IPS DF 4.7 (cell line): Measurements from ENCODE around the gene LCMT2.

ENCODE experiments used
- DNase-seq: peaks from one replicate; pipeline ENCODE4 v3.0.0-alpha.2; 2013; ENCODE audit warnings: low spot score; ENCODE audit errors: extremely low read depth

The LCMT2 gene

GRCh38 chr15:43329960-43330779 lies at the start of gene LCMT2:
Gene LCMT2, minus strand, starts transcription at chr15:43330573. Its CDS starts 84 bp downstream, at chr15:43330489.
- peak; percentile 91 for DNase-seq

- DNase-seq, result no peak
These were observed 48.2 kb upstream of the LCMT2 start for GRCh38 chr15:43378601-43379000.

DNA sequence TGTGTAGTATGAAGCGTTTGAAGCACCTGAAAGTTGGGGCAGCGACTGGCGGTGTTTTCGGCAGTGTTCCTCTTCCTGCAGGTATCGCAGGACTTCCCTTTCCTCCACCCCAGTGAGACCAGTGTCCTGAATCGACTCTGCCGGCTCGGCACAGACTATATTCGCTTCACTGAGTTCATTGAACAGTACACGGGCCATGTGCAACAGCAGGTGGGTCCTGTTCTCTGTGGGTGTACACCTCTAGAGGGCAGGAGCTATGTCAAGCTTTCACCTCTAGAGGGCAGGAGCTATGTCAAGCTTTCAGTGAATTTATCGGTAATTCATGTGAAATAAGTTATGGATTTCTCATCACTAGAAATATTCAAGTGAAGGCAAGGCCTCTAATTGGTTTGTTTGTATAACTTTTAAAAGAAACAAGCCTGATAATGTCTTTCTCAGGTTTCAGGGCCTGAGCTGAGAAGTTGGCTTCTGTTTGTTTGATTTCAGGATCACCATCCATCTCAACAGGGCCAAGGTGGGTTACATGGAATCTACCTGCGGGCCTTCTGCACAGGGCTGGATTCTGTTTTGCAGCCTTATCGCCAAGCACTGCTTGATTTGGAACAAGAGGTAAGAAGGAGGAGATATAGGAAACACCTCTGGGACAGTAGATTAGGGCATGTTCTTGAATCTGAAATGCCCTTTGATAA lies 45.8 kb upstream of the LCMT2 start:
- DNase-seq, result no peak

DNA sequence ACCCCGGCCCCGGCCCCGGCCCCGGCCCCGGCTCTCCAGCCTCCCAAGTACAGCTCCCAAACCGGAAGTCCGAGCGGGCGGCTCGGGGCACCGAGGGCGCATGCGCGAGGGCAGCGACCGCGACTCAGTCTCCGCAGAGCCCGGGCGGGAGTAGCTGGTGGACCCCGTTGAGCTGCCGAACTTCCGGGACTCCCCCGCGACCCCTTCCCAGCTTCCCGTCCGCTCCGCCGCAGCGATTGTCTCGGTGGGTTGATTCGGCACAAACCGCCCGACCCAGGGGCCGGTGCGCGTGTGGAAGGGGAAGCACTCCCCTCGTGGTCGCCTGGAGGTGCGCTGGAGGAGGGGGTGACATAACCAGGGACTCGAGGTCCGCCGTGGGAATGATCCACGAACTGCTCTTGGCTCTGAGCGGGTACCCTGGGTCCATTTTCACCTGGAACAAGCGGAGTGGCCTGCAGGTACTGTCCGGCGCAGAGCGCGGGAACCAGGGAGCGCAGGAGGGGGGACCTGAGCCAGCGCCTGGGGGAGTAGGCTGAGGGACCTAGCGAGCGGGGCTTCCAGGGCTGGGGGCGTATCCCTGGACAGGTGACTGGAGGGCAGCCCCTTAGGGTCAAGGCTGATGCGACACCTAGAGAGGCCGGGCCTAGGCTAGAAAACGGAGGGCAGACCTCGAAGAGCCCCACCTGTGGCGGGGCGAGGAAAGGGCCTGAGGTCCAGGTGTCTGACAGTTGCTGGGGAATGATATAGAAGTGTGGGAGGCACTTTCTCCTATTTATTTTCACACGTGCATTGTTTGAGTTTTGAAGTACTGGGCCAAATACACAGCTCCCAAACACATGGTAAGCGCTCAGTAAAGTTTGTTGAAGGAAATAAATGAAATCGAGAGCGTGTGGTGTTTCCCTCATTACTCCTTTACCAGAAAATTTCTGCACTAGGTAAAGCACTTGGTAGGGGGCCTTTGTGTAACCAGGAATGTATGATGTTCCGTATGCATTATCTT lies 40.9 kb upstream of the LCMT2 start, which contains the start of the genes TUBGCP4 and ZSCAN29:
Gene TUBGCP4 (plus strand): TSS at position 127 of the 1,000 bp plus-strand sequence. CDS start 254 bp downstream, at position 381.
Gene ZSCAN29 (minus strand): TSS at position 69 of the 1,000 bp plus-strand sequence. CDS start 1,130 bp downstream, outside the sequence.
- DNase-seq, result peak; percentile 69

DNA sequence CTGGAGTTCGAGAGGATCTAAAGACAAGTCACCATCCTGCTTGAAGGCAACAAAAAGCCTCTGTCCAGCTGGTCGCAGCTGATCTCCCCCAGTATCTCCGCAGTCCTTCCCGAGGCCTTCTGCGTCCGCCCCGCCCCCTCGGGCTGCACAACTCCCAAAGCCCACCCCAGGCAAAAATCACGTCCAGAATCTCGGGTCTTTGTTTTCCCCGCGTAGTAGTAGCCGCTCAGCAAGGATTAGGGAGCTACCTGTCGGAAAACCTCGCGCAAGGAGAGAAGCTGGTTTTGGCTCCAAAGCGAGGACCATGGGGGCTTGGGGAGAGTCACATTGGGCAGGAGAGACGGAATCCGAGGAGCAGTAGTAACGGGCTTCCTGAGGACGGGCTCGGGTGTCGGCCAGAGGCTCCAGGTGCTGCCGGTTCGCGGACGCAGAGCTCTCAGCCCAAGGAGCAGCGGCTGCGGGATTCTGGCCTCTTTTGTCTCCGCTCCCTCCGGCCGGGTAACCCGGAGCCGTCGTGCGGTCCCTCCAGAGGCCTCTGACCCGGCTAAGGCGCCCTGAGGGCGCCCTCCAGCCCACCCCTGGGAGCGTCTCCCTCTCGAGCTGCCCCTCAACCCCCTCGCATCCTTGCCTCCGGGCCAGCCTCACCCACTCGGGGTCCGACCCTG lies 40.1 kb upstream of the LCMT2 start:
- DNase-seq, result no peak

GRCh38 chr15:43361313-43361903 lies 31.0 kb upstream of the LCMT2 start:
- DNase-seq, result no peak

DNA sequence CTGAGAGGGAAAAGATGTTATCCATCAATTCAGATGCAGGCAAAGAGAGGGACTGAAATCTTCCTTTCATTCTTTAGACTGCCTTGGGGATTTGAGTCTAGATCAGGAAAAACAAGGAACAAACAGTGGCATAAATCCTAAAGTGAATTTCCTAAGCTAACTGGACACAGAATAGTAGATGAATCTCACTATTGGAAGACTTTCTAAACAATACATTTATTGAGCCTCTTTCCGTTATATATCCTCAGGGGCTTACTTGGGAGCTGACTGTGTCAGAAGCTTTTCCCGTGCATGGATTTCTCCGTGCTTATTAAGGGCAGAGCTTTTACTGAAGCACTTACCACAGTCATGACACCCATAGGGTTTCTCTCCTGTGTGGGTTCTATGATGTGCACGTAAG lies 30.4 kb upstream of the LCMT2 start:
- DNase-seq, result no peak

DNA sequence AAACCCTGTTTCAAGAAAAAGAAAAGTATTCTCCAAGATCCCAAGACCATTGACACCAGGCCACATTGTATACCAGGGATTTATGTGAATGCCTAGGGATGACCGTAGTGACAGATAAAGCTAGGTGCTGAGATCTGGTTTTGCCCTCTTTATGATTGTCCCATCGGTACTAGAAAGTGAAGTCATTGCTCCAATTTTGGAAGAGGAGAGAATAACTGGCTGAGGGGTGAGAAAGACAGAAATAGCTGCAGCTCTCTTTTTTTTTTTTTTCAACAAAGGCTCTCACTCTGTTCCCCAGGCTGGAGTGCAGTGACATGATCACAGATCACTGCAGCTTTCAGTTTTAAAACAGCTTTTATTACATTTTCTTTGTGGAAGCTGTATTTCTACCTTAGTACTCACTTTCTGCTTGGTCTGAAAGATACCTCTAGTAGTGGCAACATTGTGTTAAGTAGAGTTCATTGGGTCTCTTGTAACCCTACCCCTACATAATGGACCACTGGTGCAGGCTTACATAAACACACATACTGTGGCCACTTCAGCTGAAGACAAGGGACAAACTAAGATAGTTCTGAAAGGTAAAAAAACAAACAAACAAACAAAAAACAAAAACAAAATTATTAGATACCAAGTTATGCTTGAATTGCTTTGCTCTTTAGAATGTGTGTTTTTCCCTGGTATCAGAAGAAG lies 22.5 kb upstream of the LCMT2 start:
- no peak for DNase-seq

DNA sequence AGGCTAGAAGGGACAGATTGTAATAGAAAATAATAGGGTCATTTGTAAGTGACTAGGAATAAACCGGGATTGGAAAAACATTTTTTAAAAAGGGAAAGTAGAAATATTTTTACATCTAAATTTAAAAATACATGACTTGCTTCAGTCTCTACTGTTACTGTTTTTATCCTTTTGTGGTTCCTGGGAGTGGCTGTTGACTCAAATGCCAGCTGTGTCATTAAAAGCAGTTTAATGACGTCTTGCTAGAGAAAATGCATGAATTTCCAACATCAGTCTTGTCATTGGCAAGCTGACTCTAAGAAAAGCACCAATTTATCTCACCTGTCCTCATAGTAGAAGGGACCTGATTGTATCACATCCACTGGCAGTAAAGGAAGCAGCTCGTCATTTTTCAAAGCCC lies 16.7 kb upstream of the LCMT2 start:
- DNase-seq, result no peak

GRCh38 chr15:43346305-43346704 lies 15.9 kb upstream of the LCMT2 start:
- no peak for DNase-seq

- DNase-seq, result no peak
These were observed 361 bp upstream of the LCMT2 start for GRCh38 chr15:43330780-43331087.

GRCh38 chr15:43329217-43329959 lies 985 bp downstream of the LCMT2 start:
- no peak for DNase-seq

GRCh38 chr15:43325039-43325684 lies 5.2 kb downstream of the LCMT2 start:
- no peak for DNase-seq

DNA sequence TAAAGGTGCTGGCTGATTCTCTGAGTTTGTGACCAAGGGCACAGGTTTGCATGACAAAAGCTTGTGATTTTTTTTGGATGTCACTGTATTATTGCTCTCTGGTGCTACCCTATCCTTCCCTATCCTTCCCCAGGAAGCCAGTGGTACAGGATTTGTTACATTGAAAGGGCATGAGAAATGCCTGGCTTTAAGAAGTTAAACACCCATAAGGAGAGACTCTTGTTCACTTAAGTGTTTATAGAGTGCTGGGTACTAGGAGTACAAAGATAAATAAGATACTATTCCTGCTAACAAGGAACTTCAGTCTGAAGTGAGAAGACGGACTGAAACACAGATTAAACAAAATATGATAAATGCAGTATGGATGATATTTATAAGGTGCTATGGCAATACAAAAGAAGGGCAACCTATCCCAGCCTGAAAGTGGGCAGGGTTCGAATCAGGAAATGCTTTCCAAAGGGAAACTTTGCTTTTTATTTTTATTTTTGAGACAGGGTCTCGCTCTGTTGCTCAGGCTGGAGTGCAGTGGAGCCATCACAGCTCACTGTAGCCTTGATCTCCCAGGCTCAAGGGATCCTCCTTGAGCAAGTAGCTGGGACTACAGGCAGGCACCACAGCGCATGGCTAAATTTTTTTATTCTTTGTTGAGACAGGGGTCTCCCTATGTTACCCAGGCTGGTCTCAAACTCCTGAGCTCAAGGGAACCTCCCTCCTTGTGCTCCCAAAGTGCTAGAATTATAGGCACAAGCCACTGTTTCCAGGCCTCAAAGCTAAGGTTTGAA lies 11.2 kb downstream of the LCMT2 start:
- no peak for DNase-seq

DNA sequence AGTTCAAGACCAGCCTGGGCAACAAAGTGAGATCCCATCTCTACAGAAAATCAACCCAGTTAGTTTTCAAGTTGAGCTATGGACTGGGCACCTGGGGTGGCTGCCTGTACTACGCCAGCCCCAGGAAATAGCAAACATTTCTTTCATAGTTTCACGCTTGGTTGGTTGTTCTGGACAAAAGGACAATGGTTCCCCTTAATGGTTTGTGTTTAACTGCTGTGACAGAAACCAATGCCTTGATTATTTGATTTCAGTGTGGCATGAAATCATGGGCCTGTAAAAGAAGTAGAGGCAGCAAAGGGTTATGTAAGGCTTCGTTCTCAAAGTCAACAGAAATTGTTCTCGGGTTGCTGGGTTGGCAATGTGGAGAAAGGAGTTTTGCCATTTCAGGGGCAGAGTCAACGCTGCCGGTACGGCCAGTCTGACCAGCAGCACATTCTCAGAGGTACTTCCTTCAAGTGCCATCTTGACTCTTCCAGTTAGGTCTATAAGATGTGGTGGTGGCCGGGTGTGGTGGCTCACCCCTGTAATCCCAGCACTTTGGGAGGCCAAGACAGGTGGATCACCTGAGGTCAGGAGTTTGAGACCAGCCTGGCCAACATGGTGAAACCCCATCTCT lies 12.7 kb downstream of the LCMT2 start:
- no peak for DNase-seq

- no peak for DNase-seq
These were observed 13.4 kb downstream of the LCMT2 start for GRCh38 chr15:43316971-43317346.
